GM19438 (cell line): ENCODE results near the gene DNAJC4.

ENCODE experiments used
- ATAC-seq: cut with Tn5 transposase; IDR thresholded peaks from one replicate; pipeline ENCODE4 v1.9.1; 2021; ENCODE audit warnings: low read depth; ENCODE audit not compliant: unreplicated experiment

Gene DNAJC4

GRCh38 chr11:64208086-64208795 is 22.1 kb upstream of the DNAJC4 start:
- ATAC-seq: no peak

DNA sequence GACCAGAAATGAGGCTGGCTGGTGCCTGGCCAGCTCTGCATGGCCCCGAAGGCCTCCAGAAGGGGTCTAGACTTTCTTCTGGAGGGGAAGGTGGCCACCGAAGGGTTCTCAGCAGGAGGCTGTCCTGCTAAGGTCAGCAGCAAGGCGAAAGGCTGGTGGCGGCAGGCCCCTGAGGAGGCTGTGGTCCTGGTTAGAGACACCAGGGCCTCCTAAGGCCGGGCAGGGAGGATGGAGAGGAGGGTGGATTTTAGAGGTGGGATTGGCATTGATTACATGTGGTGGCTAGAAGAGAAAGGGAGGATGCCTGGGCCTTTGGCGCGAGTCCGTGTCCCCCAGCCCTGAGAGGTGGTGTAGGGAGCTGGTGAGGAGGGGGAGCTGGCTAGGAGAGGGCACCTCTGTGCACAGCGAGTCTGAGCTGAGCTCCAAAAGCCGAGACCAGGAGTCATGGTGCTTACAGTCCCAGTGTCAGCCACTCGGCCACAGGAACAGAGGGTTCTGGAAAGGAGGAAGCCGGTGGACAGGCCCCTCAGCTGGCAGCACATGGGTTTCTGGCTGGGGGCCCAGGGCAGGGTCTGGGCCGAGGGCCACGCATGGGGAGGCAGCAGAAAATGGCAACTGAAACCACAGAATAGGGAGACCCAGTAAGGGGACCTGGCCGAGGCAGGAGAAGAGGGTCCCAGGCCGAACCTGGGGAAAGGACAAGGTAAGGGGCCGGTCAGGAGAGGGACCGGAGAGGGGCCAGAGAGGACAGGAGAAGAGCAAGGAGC is 21.4 kb upstream of the DNAJC4 start:
- no peak for ATAC-seq

GRCh38 chr11:64209563-64209843 is 20.8 kb upstream of the DNAJC4 start:
- ATAC-seq: no peak

DNA sequence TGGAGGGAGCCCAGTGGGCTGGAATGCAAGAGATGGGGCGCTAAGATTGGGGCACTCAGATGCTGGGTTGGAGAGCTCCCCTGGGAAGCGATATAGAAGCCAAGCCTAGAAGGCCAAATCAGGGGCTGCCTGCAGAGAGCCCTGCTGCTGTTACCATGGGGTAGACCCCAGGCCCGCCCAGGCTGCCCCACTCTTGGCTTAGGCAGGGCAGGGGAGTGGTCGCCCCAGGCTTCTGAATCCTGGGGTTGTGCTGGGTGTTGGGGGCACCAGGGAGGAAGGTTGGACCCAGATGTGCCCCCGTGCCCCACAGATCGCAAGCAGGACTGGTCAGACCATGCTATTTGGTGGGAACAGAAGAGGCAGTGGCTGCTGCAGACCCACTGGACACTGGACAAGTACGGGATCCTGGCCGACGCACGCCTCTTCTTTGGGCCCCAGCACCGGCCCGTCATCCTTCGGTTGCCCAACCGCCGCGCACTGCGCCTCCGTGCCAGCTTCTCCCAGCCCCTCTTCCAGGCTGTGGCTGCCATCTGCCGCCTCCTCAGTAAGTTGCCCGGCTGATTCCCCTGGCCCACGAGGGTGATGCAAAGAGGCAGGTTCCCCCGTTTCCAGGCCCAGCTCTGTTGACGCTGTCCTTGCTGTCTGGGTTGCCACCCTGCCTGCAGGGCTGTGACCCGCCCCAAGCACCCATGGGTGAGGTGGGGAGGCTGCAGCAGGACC is 19.9 kb upstream of the DNAJC4 start:
- ATAC-seq: no peak

DNA sequence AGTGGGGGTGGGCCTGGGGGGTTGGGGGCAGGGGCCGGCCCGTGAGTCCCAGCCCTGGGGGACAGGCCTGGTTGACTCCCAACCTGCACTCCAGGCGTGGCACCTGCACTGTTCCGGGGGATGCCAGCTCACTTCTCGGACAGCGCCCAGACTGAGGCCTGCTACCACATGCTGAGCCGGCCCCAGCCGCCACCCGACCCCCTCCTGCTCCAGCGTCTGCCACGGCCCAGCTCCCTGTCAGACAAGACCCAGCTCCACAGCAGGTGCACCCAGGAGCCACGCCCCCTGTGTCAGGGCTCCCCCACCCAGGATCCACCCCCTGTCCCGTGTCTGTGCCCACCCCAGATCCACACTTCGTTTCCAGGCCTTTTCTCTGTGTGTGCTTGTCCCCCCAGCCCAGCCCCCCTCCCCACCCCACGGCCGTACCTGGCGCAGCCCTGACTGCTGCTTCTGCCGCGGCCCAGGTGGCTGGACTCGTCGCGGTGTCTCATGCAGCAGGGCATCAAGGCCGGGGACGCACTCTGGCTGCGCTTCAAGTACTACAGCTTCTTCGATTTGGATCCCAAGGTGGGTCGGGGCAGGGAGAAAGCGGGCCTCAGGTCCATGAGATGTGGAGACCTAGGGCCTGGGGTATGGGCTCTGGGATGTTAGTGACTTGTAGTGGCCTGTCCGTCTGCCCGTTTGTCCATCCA is 19.0 kb upstream of the DNAJC4 start:
- ATAC-seq: no peak

DNA sequence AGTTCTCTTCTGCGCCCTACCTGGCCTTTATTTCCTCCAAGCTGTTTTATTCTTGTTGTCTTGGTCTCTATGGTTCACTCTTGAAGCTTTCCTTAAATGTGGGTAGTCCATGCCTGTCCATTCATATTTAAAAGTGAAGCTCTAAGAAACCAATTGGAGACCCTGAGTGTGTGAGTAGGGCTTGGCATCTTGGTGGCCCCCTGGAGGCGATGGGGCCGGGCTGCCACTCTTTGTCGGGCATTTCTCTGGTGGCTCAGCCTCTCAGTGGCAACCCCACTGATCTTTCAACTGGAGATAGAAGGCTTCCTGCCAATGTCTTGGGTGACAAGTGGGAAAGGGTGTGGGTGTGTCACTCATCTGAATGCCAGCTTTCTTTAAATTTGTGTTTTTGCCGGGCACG is 13.5 kb upstream of the DNAJC4 start:
- no peak for ATAC-seq

GRCh38 chr11:64218628-64219353 is 11.6 kb upstream of the DNAJC4 start:
- no peak for ATAC-seq

- ATAC-seq: no peak
These were observed 11.0 kb upstream of the DNAJC4 start for GRCh38 chr11:64219354-64219684.

GRCh38 chr11:64219755-64220154 is 10.6 kb upstream of the DNAJC4 start:
- no peak for ATAC-seq

- ATAC-seq: no peak
These were observed 10.1 kb upstream of the DNAJC4 start for GRCh38 chr11:64220271-64220670.

GRCh38 chr11:64220798-64221197 is 9.6 kb upstream of the DNAJC4 start:
- no peak for ATAC-seq

DNA sequence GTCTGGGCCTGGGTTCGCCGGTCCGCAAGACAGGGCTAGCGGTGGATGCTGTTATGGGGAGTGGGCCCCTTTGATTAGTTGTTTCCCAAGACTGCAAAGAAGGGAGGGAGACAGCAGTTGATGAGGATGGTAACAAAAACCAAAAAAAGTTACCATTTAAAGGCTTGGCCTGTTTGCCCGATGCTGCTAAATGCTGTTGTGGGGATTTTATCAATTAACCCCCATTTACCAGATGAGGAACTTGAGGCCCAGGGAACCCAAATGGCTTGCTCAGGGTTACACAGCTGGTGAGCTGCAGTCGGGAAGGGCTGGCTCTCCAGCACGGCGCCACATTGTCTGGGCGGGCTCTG is 7.7 kb upstream of the DNAJC4 start:
- no peak for ATAC-seq

- no peak for ATAC-seq
These were observed 7.2 kb upstream of the DNAJC4 start for GRCh38 chr11:64223001-64223651.

GRCh38 chr11:64224151-64224890 is 6.0 kb upstream of the DNAJC4 start:
- no peak for ATAC-seq

DNA sequence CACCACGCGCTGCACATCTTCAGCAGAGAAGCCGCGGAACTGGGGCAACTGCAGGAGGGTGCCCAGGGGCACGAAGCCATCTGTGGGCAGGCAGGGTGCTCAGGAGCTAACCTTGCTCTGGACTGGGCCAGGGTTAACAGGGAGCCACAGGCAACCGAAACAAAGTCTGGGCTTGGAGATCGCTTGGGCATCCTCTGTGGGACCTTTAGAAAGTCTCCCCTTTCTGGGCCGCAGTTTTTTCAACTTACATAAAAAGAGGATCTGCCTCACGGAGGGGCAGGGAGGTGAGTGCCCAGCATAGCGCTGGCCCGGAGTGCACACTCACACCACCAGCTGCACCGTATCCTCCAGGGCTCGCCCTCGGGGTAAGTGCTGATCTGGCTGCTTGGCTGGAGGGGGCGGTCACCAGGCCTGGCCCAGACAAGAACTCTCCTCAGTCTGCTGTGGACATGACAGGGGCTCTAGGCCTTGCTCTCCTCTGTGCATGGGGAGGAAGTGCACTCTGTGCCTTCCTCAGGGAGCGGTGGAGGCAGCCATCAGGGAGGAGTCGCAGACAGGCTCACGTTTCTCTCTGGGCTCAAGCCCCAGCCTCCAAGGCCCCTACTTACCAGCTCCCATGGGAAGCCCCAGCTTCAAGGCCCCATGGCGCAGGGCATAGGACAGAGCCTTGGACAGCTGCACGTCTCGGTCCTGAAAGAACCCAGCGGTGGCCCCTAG is 5.3 kb upstream of the DNAJC4 start:
- ATAC-seq: no peak

DNA sequence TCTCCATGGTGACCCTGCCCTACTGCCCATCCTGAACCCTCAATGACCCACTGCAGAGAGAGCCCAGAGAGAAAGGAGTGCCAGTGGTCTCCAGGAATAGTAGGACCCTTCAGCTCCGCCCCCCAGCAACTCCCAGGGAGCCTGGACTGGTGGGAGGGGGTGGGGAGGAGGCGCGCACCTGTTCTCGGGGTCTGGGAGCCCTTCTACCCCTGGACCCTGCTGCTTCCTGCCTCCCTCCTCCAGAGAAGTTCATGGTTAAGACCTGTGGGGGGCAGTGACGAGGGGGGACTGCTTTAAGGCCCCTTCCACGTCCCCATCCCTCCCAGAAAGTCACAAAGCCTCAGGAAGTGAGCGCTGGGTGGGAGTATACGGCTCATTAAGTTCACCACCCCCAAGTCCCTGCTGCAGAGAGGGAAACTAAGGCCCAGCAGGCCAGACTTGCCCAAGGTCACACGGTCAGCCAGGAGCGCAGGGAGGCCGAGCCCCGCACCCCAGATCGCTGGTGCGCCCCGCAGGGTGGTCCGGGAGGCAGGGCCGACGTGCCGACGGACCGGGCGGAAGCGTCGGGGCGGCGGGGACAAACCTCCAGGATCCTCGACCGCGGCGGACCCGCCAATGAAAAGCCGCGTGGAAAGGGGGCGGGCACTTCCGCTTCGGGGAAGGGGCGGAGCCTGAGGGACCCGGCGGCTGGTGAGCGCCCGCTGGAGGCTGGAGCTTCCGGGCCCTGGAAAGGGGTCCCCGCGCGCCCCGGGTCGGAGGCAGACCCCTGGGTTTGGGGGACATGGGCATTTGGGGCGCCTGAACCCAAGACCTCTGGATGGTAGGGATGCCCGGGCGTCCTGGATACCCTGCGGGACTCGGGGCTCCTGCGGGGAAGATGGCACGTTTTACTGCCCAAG is 4.5 kb upstream of the DNAJC4 start, which contains the start of the genes NUDT22 and TRPT1:
TSS of gene NUDT22 (plus strand) at position 667 of the 899 bp plus-strand sequence. CDS start 379 bp downstream, outside the sequence.
TSS of gene TRPT1 (minus strand) at position 579 of the 899 bp plus-strand sequence. CDS start at position 253, 326 bp downstream.
- ATAC-seq: peak; percentile 39

DNA sequence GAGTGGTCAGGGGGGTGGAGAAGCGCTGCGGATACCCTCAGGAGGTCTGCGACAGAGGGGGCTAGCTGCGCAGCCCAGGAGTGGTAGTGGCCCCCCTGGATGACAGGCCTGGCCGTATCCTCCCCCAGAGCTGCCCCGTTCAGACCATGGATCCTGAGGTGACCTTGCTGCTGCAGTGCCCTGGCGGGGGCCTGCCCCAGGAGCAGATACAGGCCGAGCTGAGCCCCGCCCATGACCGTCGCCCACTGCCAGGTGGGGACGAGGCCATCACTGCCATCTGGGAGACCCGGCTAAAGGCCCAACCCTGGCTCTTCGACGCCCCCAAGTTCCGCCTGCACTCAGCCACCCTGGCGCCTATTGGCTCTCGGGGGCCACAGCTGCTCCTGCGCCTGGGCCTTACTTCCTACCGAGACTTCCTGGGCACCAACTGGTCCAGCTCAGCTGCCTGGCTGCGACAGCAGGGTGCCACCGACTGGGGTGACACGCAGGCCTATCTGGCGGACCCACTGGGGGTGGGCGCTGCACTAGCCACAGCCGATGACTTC is 3.8 kb upstream of the DNAJC4 start:
- no peak for ATAC-seq
